Stimulated activated CD8-positive, alpha-beta memory T cell treated with anti-CD3 and anti-CD28 coated beads, Interleukin-2, amount 100 ng/mL, for 1 hour (primary cell): ENCODE results near the gene EPAS1.

Experiments used
- DNase-seq, 2 donors: peaks; one replicate each; pipeline ENCODE4 v3.0.0-alpha.2; 2020; ENCODE audit warnings: low read depth in 2 of 2

Gene EPAS1

GRCh38 chr2:46409756-46410155 is 112.5 kb downstream of the EPAS1 start:
- no peak for DNase-seq

- no peak for DNase-seq
Observed at GRCh38 chr2:46410273-46411244, 113.4 kb downstream of the EPAS1 start.

- no peak for DNase-seq
Observed at GRCh38 chr2:46411245-46411641, 114.0 kb downstream of the EPAS1 start.

GRCh38 chr2:46411985-46412384 is 114.8 kb downstream of the EPAS1 start:
- DNase-seq, result no peak

- no peak for DNase-seq
Observed at GRCh38 chr2:46413111-46413510, 115.9 kb downstream of the EPAS1 start.

- DNase-seq, result no peak
Observed at GRCh38 chr2:46413631-46414030, 116.4 kb downstream of the EPAS1 start.

GRCh38 chr2:46414701-46415100 is 117.5 kb downstream of the EPAS1 start:
- DNase-seq, result no peak

GRCh38 chr2:46416280-46416679 is 119.1 kb downstream of the EPAS1 start:
- no peak for DNase-seq

GRCh38 chr2:46416739-46417403 is 119.7 kb downstream of the EPAS1 start:
- no peak for DNase-seq

- DNase-seq, result no peak
Observed at GRCh38 chr2:46420945-46421344, 123.7 kb downstream of the EPAS1 start.

- no peak for DNase-seq
Observed at GRCh38 chr2:46421361-46421760, 124.2 kb downstream of the EPAS1 start.

- no peak for DNase-seq
Observed at GRCh38 chr2:46422717-46423394, 125.6 kb downstream of the EPAS1 start.

GRCh38 chr2:46424937-46425336 is 127.7 kb downstream of the EPAS1 start:
- no peak for DNase-seq

- DNase-seq, result no peak
Observed at GRCh38 chr2:46428911-46429436, 131.8 kb downstream of the EPAS1 start.

GRCh38 chr2:46430413-46430812 is 133.2 kb downstream of the EPAS1 start:
- DNase-seq, result no peak

- no peak for DNase-seq
Observed at GRCh38 chr2:46430992-46431391, 133.8 kb downstream of the EPAS1 start.

GRCh38 chr2:46431481-46432235 is 134.5 kb downstream of the EPAS1 start:
- no peak for DNase-seq

- DNase-seq, result no peak
Observed at GRCh38 chr2:46434851-46435273, 137.7 kb downstream of the EPAS1 start.

- no peak for DNase-seq
Observed at GRCh38 chr2:46435353-46435752, 138.1 kb downstream of the EPAS1 start.

GRCh38 chr2:46435796-46436360 is 138.7 kb downstream of the EPAS1 start:
- no peak for DNase-seq
